SKM-1 treated with dmso at 0.1 percent for 144 hours (cell line): ENCODE data around the gene ZBED5.
A peak's percentile ranks its signal among the peaks of the same experiment; 100 is the strongest.

Experiments used
- DNase-seq: peaks from one replicate; lab custom pipeline; 2025; ENCODE audit not compliant: unreplicated experiment; lab: John Stamatoyannopoulos, UW

ZBED5 gene

DNA sequence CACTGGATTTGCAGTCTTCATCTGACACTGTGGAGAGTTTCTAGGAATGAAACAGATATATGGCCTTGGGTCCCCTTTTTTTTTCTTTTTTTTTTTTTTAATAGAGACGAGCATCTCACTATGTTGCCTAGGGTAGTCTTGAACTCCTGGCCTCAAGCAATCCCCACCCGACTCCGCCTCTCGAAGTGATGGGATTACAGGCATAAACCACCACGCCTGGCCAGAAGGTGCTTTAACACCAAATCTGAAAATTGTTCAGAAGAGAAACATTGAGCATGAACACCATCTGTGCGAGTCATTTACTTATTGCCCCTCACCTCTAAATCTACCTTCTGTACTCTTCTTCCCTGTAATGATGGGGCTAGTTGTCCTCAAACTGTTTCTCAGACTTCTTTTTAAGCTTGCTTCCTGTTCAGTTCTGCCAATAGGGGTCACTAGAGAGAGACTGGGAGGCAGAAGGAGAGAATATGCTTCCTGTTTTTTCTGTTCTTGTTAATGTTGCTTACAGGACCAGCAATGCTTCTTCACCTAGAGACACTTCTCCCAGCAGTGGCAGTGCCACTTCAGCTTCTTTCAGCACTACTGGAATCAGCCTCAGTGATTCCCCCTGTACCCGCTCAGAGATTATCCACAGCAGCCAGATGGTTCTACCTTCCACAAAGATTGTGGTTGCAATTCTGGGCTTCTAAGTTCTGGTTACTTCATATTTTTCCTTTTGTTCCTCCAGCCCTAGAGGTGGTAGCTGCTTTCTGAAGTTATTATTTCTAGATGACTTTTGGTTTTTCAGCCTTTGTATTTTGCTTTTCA is 20.8 kb upstream of the ZBED5 start:
- DNase-seq = peak; percentile 92

DNA sequence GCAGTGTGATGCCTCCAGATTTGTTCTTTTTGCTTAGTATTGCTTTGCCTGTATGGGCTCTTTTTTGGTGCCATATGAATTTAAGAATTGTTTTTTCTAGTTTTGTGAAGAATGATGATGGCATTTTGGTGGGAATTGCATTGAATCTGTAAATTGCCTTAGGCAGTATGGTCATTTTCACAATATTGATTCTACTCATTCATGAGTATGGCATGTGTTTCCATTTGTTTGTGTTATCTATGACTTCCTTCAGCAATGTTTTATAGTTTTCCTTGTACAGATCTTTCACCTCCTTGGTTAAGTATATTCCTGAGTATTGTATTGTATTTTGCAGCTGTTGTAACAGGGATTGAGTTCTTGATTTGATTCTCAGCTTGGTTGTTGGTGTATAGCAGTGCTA is 18.3 kb upstream of the ZBED5 start:
- DNase-seq = no peak

DNA sequence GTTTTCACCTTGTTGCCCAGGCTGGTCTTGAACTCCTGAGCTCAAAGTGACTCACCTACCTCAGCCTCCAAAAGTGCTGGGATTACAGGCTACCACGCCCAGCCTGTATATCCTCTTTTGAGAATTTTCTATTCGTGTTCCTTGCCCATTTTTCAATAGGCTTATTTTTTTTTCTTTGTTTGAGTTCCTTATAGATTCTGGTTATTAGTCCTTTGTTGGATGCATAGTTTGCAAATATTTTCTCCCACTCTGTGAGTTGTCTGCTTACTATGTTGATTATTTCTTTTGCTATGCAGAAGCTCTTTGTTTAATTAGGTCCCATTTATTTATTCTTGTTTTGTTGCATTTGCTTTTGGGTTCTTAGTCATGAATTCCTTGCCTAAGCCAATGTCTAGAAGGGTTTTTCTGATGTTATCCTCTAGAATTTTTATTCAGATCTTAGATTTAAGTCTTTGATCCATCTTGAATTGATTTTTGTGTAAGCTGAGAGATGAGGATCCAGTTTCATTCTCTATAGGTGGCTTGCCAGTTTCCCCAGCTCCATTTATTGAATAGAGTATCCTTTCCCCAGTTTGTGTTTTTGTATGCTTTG is 17.7 kb upstream of the ZBED5 start:
- no peak for DNase-seq

DNA sequence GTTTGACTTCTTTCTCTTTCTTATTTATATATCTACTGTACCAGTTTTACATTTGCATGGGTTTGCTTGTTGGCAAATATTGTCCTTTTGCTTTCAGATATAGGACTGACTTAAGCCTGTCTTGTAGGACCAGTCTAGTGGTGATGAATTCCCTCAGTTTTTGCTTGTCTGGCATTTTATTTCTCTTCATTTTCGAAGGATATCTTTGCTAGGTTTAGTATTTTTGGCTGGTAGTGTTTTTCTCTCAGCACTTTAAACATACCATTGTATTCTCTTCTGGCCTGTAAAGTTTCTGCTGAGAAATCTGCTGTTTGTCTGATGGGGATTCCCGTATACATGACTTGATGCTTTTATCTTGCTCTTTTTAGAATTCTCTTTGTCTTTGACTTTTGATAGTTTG is 14.2 kb upstream of the ZBED5 start:
- DNase-seq = no peak

DNA sequence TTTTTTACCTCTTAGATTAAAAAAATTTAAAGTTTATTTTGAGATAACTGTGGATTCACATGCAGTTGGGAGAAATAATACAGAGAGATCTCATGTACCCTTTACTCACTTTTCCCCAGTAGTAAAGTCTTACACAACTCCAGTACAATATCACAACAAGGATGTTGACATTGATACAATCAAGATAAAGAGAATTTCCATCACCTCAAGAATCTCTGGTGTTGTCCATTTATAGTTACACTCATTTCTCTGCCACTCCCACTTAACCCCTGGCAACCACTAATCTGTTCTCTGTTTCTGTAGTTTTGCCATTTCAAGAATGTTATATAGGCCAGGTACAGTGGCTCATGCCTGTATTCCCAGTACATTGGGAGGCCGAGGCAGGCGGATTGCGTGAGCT is 10.5 kb upstream of the ZBED5 start:
- no peak for DNase-seq

DNA sequence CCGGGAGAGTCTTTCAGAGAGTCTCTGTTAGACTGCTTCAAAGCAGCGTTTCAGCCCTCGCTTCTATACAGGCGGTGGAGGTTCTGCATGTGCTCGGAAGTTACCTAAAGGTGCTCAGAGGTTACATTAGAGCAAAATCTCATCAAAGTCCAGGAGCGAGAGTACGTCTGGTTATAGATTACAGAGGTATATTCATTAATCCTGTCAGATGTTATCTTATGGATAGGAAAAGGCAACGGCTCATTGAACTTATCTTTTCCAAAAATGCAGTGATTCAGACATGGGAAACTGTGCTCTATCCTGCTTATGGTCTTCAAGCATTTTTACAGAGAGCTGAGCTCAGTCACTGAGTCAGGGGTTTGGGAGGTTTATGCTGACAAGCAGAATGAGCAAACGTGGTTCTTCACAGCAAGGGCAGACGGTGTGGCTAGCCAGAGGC is 9.1 kb upstream of the ZBED5 start:
- DNase-seq = no peak

DNA sequence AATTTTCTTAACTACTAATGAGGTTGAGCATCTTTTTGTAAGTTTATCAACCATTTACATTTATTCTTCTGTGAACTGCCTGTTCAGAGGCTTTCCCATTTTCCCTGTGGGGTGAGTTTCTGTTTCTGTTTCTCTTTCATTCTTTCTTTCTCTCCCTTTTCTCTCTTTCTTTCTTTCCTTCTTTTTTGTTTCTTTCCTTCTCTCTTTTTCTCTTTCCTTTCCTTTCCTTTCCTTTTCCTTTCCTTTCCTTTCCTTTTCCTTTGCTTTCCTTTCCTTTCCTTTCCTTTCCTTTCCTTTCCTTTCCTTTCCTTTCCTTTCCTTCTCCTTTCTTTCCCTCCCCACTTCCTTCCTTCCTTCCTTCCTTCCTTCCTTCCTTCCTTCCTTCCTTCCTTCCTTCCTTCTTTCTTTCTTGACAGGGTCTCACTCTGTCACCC is 8.0 kb upstream of the ZBED5 start:
- DNase-seq = no peak

DNA sequence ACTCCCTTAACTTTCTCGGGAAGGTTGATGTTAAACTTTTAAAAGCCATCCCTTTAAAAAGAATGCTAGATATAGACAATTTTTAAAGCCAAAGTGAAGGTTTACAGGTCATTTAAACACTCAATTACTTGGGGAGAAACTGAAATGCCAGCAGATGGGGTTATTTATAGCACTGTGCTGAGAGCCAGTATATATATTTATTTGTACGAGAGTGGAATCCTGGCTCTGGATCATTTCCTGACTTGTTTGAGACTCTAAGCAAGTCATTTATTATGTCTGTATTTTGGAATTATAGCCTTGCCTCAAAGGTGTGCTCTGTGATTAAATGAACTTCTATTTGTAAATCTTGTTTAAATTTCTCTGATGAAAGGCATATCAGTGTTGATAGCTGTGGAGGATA is 6.8 kb upstream of the ZBED5 start:
- DNase-seq = no peak

DNA sequence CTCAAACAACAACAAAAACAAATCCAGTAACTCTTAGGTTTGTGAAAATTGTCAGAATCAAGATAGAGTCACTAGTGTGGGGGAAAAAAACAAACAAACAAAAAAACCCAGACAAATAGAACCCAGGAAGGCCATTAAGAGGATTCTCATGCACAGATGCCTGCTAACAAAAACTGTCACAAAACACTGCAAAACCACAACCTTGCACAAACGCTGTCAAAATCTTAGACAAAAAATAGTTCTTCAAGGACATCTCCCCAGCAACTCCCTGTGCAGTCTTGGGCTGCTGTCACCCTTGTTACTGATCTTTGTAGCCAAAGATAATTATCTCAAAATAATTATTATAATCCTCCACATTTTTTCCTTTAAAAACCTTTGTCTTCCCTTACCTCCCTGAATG is 4.6 kb upstream of the ZBED5 start:
- peak; percentile 43 for DNase-seq

DNA sequence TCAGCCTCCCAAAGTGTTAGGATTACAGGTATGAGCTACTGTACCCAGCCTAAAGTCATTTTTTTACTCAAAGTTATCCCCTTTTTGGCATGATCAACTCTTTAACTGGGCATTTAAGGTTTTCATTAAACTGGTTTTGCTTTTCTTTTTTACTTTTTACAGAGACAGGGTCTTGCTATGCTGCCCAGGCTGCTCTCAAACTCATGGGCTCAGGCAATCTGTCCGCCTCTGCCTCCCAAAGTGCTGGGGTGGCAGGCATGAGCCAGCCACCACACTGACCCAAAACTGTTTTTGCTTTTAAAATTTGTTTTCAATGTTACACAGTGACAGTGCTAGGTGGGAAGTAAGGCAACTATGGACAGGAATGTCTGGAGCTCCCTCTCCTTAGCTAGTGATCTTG is 3.9 kb upstream of the ZBED5 start:
- DNase-seq = no peak

DNA sequence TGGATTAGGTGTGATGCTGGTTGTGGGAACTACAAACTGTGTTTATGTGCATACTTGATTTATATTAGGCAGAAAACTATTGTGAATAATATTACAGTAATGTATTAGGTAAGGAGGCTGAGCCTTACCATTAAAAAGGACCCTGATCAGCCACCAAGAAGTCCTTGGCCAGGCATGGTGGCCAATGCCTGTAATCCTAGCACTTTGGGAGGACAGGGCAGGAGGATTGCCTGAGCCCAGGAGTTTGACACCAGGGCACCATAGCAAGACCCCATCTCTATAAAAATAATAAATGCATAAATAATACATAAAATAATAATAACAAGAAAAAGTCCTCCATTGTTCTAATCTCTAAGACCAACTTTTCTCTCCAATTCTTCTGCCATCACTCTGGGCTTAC is 3.2 kb upstream of the ZBED5 start:
- DNase-seq = no peak

DNA sequence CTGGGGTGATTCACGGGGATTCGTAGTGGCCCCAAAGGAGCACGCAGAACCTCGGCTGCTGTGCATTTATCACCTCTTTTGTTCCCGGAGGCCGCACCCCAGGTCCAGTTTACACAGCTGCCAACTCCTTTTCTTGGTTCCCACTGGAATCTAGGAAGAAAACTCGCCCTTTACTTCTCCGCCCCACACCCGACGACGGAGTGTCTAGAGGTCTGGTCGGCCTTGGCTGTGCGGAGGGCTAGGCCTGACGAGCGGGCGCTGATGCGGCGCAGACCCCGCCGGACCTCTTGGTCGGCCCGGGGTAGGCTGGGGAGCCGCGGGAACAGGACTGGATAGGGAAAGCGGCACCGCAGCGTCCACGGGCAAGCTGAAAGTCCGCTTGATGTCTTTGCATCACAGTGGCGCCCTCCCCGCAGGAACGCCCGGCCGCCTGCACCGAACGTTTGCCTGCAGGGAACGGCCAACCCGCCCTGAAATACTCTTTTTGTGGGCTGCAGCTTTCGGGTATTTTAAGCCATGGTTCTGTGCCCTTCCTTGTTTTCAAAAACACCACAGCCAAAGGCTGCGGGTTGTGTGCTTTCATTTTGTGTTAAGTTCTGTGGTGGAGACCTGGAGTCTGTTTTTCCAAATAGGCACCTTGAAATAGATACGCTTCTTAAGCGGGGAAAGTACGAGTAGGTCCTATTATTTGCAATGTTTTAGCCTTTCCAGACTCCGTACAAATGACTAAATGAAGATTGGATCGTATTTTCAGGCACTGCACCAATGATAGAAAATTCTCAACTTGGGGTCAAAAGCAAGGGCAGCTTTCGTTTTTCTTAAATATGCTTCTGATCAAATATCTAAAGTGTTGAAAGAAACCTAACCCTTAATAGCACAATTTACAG is 829 bp upstream of the ZBED5 start:
- DNase-seq = peak; percentile 36

DNA sequence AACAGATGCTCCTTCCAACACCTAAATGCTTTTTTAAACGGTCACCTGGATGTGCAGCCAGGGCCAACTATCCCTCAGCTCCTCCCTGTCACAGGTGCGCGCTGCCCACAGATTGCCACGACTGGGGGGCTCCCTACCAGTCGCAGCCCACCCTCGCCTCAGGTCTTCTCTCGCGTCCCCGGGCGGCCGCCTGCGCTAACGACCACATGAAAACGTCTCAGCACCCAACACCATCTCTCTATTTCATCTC is 469 bp downstream of the ZBED5 start:
- no peak for DNase-seq

DNA sequence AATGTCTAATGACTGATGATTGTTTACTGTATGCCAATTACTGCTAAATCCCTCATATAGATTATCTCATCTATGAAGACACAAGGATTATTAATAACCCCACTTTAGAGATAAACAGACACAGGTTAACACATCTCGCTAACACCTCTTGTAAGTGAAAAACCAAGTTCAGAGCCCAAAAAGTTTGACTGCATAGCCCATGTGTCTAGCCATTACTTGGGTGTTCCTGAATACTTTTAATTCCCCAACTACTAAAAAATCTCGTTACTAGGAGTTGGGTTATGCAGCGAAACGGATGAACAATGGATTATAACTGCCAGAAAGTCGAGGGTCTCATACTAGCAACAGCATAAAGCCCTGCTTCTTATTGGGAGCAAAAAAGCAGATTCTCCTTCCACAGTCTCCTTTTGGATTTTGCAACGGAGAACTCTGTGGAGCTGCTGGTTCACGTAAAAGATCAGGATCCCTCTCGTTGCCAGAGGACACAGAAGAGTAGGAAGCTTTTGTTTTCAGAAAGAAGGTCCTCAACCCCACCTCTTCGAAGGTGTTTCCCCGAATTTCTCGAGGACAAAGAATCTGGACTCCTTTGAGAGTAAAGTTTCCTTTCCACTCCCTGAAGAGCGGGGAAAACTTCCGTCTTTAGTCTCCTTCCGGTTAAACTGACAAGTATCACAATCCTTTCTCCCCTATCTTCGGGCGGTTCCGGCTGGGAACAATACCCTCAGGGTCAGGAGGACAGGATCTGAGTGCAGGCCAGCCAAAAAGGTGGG is 979 bp downstream of the ZBED5 start:
- peak; percentile 40 for DNase-seq

DNA sequence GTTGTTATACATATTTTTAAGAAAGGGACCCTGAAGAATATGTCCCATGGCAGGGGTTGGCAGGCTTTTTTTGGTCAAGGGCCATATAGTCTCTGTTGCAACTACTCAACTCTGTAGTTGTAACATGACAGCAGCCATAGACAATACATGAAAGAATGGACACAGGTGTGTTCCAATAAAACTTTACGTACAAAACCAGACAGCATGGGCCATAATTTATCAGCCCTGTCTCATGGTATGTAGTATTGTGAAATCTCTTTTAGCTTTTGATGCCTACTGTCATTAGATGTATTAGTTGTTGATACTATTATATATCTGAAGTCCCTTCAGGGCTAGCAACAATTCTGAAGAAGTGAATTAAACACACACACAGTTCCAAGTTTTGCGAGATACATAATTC is 2.6 kb downstream of the ZBED5 start:
- no peak for DNase-seq

DNA sequence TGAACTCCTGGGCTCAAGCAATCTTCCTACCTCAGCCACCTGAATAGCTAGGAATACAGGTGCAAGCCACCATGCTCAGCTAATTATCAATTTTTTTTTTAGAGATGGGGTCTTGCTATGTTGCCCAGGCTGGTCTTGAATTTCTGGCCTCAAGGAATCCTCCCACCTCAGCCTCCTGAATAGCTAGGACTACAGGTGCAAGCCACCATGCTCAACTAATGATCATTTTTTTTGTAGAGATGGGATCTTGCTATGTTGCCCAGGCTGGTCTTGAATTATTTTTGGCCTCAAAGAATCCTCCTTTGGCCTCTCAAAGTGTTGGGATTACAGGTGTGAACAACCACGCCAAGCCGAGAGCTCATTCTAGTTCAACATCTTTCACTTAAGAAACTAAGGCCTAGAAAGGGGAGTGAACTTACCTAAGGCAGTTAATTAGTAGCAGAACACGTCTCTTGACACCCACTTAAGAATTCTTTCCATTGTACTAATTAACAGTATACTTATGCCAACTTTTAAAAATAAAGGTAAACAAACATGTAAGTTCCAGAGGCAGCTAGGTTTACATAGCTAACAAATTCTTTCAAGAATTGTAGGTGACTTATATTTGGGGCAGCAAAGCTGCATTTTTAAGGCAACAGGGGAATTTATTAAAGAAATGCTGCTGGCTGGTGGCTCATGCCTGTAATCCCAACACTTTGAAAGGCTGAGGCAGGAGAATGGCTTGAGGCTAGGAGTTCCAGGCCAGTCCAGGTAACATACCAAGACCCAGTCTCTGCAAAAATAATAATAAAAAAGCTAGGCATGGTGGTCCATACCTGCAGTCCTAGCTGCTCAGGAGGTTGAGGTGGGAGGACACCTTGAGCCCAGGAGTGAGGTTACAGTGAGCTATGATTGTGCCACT is 9.6 kb downstream of the ZBED5 start:
- no peak for DNase-seq

DNA sequence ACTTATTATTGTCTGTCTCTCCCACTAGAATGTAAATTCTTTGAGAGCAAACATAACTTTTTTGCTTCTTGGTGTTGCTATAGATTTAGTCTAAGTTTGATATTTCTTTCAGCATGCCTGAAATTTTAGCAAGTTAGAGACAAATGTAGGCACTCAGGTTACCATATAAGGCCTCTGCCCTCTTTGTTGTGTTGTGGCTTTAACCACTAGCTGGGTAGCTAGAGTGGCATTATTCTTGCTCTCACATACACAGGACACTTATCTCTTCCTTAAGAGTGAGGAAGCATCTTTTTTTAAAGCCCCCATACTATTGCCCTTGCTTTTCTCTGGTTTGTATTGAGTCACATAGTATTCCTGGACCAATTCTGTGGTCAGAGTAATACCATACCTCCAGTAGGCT is 11.2 kb downstream of the ZBED5 start:
- DNase-seq = no peak

DNA sequence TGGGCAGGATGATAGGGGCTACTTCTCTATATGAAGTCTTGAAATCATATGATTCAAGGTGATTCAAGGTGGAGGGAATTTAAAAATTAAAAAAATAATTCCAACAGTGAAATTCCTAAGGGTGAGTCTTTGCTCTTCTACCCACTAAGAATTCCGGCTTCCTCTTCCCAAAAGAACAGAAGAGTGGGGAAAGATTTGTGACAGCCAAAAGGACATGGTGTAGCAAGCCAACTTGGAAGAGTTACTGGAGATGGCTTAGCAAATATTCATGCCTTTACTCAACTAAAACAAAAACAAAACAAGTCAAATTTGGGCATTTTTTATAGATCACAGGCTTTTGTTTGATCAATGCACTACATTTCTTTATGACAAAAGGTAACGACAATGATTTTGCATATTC is 12.3 kb downstream of the ZBED5 start:
- no peak for DNase-seq

DNA sequence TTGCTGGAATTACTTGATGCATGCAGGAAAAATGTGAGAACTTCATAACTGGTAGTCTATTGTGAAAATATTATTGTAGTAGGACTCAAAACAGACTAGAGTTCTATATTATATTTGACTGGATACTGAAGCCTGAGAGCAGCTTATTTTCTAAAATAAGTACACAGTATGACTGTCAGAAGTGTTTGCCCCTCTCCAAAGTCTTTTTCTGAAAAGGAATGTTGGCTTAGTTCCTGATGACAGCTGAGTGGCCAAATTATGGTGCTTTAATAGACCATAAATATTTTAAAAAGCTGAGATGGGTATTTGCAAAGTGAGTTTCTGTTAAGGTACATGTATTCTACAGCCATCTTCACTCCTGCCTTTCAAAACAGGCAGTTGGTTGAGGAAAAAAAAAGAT is 13.1 kb downstream of the ZBED5 start:
- no peak for DNase-seq

DNA sequence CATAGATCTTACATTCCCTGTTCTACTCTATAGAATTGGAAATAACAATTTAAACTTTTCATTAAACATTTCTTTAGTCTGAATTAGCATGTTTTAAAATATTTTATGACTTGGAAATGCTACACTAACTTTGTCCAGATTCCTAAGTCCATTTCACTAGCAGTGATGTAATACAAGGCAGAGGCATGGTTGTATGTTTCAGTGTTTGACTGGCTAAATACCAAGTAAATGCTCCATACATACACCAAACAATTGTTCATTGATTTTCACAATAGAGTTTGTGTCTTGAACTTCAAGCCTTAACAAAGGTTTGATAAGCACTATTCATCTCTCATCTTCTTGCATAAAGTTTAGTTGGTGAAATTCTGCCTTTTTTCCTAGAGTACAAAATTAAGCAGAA is 13.5 kb downstream of the ZBED5 start:
- DNase-seq = no peak
